Stimulated activated CD4-positive, alpha-beta T cell treated with anti-CD3 and anti-CD28 coated beads, Interleukin-1b, Interleukin-23, amount 100 ng/mL, for 24 hours (primary cell): Measurements from ENCODE around the gene SLC25A21.
A peak's percentile ranks its signal among the peaks of the same experiment; 100 is the strongest.

Experiments
- DNase-seq, 4 experiments: peaks; one replicate each; pipeline ENCODE4 v3.0.0-alpha.2; 2020; ENCODE audit warnings: low read depth in 4 of 4, low spot score in 1 of 4

The SLC25A21 gene

GRCh38 chr14:36948157-36948859, 224.1 kb downstream of the SLC25A21 start:
- no peak for DNase-seq

- DNase-seq: no peak
Measured at GRCh38 chr14:36947362-36947761, 225.0 kb downstream of the SLC25A21 start.

- no peak for DNase-seq
Measured at GRCh38 chr14:36946872-36947271, 225.5 kb downstream of the SLC25A21 start.

- DNase-seq: no peak
Measured at GRCh38 chr14:36944307-36945010, 227.9 kb downstream of the SLC25A21 start.

- no peak for DNase-seq
Measured at GRCh38 chr14:36942522-36943245, 229.7 kb downstream of the SLC25A21 start.

- DNase-seq: peak; percentile 17 to 35 (median 24)
Measured at GRCh38 chr14:36941783-36942521, 230.5 kb downstream of the SLC25A21 start.

- no peak for DNase-seq
Measured at GRCh38 chr14:36940476-36940875, 231.9 kb downstream of the SLC25A21 start.

GRCh38 chr14:36939265-36939664, 233.1 kb downstream of the SLC25A21 start:
- no peak for DNase-seq

- DNase-seq: no peak
Measured at GRCh38 chr14:36938678-36939077, 233.7 kb downstream of the SLC25A21 start.

GRCh38 chr14:36935976-36936678, 236.3 kb downstream of the SLC25A21 start:
- no peak for DNase-seq

- no peak for DNase-seq
Measured at GRCh38 chr14:36934304-36934703, 238.1 kb downstream of the SLC25A21 start.

- DNase-seq: no peak
Measured at GRCh38 chr14:36931791-36932190, 240.6 kb downstream of the SLC25A21 start.

GRCh38 chr14:36928432-36928831, 244.0 kb downstream of the SLC25A21 start:
- no peak for DNase-seq

- DNase-seq: no peak
Measured at GRCh38 chr14:36925094-36925493, 247.3 kb downstream of the SLC25A21 start.

- no peak for DNase-seq
Measured at GRCh38 chr14:36916668-36917067, 255.7 kb downstream of the SLC25A21 start.

- no peak for DNase-seq
Measured at GRCh38 chr14:36915081-36915480, 257.3 kb downstream of the SLC25A21 start.

- DNase-seq: no peak
Measured at GRCh38 chr14:36910578-36910977, 261.8 kb downstream of the SLC25A21 start.

- no peak for DNase-seq
Measured at GRCh38 chr14:36905272-36905888, 267.0 kb downstream of the SLC25A21 start.

- DNase-seq: no peak
Measured at GRCh38 chr14:36901861-36902260, 270.5 kb downstream of the SLC25A21 start.

GRCh38 chr14:36900846-36901245, 271.6 kb downstream of the SLC25A21 start:
- no peak for DNase-seq
